HEK293 (cell line): ENCODE data around the gene ERI3.

Experiments used
- SETDB1 ChIP-seq: IDR thresholded peaks from one replicate; pipeline ENCODE4 v1.6.1; 2017; ENCODE audit warnings: mild to moderate bottlenecking, low read length, moderate library complexity, mixed read lengths; ENCODE audit not compliant: insufficient read length
- YY1 ChIP-seq: fragments of 450-650 bp; formaldehyde crosslinking; IDR thresholded peaks from 2 replicates; pipeline ENCODE4 v1.5.1; 2018; ENCODE audit warnings: missing biosample characterization, missing genetic modification characterization
- ZBTB1 ChIP-seq: fragments of 450-650 bp; formaldehyde crosslinking; IDR thresholded peaks from 2 replicates; pipeline ENCODE4 v1.5.1; 2016; ENCODE audit warnings: missing biosample characterization, missing genetic modification characterization
- ZNF121 ChIP-seq: fragments of 450-650 bp; formaldehyde crosslinking; IDR thresholded peaks from 2 replicates; pipeline ENCODE4 v1.5.1; 2016; ENCODE audit warnings: missing biosample characterization, missing genetic modification characterization
- ZNF138 ChIP-seq: fragments of 450-650 bp; formaldehyde crosslinking; IDR thresholded peaks from 2 replicates; pipeline ENCODE4 v1.5.1; 2016; ENCODE audit warnings: missing biosample characterization, missing genetic modification characterization, borderline replicate concordance
- ZNF777 ChIP-seq: fragments of 450-650 bp; formaldehyde crosslinking; IDR thresholded peaks from 2 replicates; pipeline ENCODE4 v1.5.1; 2017; ENCODE audit warnings: missing biosample characterization, missing genetic modification characterization, borderline replicate concordance
- TF ChIP-seq, protein P1 (sequence below): fragments of 450-650 bp; formaldehyde crosslinking; IDR thresholded peaks from 2 replicates; pipeline ENCODE4 v1.5.1; 2016; ENCODE audit warnings: missing biosample characterization, missing genetic modification characterization
- TF ChIP-seq, protein P2 (sequence below): fragments of 450-650 bp; formaldehyde crosslinking; IDR thresholded peaks from 2 replicates; pipeline ENCODE4 v1.5.1; 2016; ENCODE audit warnings: missing biosample characterization, missing genetic modification characterization
- TF ChIP-seq, protein P3 (sequence below): fragments of 450-650 bp; formaldehyde crosslinking; optimal IDR thresholded peaks from 2 replicates; pipeline ENCODE3; 2016; ENCODE audit warnings: missing biosample characterization, mild to moderate bottlenecking, missing genetic modification characterization
- TF ChIP-seq, protein P4 (sequence below): fragments of 450-650 bp; formaldehyde crosslinking; IDR thresholded peaks from 2 replicates; pipeline ENCODE4 v1.5.1; 2016; ENCODE audit warnings: missing biosample characterization, missing genetic modification characterization, low read depth

DNA sequence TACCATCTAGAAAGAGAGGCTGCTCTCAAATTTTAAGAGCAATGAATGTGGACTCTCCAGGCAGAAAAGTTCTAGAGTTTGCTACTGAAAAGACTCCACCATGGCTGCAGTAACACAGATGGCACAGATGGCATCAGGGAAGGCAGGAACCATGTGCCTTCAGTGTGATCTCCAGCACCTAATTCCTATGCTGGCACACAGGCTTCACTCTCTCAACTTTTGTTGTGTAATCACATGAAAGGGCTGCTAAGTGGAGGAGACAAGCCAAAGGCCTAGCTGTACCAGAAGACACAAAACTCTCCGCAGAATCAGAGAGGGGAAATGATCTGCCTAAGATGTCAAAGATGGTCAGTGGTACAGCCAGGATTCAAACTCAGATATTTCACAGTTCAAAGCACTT lies 31.1 kb downstream of the ERI3 start:
- TF ChIP-seq, protein P1, sequence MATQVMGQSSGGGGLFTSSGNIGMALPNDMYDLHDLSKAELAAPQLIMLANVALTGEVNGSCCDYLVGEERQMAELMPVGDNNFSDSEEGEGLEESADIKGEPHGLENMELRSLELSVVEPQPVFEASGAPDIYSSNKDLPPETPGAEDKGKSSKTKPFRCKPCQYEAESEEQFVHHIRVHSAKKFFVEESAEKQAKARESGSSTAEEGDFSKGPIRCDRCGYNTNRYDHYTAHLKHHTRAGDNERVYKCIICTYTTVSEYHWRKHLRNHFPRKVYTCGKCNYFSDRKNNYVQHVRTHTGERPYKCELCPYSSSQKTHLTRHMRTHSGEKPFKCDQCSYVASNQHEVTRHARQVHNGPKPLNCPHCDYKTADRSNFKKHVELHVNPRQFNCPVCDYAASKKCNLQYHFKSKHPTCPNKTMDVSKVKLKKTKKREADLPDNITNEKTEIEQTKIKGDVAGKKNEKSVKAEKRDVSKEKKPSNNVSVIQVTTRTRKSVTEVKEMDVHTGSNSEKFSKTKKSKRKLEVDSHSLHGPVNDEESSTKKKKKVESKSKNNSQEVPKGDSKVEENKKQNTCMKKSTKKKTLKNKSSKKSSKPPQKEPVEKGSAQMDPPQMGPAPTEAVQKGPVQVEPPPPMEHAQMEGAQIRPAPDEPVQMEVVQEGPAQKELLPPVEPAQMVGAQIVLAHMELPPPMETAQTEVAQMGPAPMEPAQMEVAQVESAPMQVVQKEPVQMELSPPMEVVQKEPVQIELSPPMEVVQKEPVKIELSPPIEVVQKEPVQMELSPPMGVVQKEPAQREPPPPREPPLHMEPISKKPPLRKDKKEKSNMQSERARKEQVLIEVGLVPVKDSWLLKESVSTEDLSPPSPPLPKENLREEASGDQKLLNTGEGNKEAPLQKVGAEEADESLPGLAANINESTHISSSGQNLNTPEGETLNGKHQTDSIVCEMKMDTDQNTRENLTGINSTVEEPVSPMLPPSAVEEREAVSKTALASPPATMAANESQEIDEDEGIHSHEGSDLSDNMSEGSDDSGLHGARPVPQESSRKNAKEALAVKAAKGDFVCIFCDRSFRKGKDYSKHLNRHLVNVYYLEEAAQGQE (tag by site-specific recombination): no peak
- TF ChIP-seq, protein P2, sequence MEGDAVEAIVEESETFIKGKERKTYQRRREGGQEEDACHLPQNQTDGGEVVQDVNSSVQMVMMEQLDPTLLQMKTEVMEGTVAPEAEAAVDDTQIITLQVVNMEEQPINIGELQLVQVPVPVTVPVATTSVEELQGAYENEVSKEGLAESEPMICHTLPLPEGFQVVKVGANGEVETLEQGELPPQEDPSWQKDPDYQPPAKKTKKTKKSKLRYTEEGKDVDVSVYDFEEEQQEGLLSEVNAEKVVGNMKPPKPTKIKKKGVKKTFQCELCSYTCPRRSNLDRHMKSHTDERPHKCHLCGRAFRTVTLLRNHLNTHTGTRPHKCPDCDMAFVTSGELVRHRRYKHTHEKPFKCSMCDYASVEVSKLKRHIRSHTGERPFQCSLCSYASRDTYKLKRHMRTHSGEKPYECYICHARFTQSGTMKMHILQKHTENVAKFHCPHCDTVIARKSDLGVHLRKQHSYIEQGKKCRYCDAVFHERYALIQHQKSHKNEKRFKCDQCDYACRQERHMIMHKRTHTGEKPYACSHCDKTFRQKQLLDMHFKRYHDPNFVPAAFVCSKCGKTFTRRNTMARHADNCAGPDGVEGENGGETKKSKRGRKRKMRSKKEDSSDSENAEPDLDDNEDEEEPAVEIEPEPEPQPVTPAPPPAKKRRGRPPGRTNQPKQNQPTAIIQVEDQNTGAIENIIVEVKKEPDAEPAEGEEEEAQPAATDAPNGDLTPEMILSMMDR (tag by site-specific recombination): no peak
- TF ChIP-seq SETDB1: no peak
- TF ChIP-seq ZBTB1 (tag by site-specific recombination): no peak
- no peak for TF ChIP-seq ZNF121
- TF ChIP-seq YY1: no peak
- no peak for TF ChIP-seq ZNF138 (tag by site-specific recombination)
- TF ChIP-seq, protein P3, sequence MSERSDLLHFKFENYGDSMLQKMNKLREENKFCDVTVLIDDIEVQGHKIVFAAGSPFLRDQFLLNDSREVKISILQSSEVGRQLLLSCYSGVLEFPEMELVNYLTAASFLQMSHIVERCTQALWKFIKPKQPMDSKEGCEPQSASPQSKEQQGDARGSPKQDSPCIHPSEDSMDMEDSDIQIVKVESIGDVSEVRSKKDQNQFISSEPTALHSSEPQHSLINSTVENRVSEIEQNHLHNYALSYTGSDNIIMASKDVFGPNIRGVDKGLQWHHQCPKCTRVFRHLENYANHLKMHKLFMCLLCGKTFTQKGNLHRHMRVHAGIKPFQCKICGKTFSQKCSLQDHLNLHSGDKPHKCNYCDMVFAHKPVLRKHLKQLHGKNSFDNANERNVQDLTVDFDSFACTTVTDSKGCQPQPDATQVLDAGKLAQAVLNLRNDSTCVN: no peak
- no peak for TF ChIP-seq ZNF777 (tag by site-specific recombination)
- TF ChIP-seq, protein P4, sequence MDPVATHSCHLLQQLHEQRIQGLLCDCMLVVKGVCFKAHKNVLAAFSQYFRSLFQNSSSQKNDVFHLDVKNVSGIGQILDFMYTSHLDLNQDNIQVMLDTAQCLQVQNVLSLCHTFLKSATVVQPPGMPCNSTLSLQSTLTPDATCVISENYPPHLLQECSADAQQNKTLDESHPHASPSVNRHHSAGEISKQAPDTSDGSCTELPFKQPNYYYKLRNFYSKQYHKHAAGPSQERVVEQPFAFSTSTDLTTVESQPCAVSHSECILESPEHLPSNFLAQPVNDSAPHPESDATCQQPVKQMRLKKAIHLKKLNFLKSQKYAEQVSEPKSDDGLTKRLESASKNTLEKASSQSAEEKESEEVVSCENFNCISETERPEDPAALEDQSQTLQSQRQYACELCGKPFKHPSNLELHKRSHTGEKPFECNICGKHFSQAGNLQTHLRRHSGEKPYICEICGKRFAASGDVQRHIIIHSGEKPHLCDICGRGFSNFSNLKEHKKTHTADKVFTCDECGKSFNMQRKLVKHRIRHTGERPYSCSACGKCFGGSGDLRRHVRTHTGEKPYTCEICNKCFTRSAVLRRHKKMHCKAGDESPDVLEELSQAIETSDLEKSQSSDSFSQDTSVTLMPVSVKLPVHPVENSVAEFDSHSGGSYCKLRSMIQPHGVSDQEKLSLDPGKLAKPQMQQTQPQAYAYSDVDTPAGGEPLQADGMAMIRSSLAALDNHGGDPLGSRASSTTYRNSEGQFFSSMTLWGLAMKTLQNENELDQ (tag by site-specific recombination): no peak
